22Rv1 (cell line): ENCODE data around the gene COX6B1.

Experiments
- ZFX ChIP-seq: fragments of 450-650 bp; IDR thresholded peaks from 2 replicates; pipeline ENCODE4 v1.6.1; 2017; ENCODE audit warnings: antibody characterized with exemption, borderline replicate concordance
- TF ChIP-seq, protein P1 (sequence below): fragments of 450-650 bp; IDR thresholded peaks from 2 replicates; pipeline ENCODE4 v1.5.1; 2017; ENCODE audit warnings: mild to moderate bottlenecking

DNA sequence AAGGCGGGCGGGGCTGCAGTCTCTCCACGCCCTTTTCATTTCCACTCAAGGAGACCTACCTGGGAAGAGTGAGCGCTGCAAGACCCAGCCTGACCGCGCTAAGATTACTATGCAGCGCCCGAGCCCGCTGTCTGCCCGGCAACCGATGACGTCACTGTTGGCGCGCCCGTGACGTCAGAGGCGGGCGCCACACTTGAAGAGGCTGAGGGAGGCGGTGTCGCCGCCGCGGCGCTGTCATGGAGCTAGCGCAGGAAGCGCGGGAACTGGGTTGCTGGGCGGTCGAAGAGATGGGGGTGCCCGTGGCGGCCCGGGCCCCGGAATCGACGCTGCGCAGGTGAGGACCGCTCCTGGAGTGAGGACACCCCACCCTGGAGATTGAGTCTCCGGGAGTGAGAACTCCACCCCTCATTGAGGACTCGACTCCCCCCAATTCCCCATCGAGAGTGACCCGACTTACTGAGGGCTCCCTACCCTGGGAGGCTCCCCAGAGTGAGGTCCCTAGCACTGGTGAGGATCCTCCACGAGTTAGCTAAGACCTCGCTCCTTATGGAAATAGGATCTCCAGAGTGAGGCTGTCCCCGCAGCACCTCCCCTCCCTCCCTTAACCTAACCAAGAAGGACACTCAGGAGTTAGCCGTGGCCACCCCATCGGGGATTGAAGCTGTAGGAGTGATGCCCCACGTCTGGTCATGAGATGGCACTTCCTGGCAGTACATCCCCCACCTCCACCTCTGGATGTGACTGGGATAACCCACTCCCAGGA, 35.4 kb upstream of the COX6B1 start, which contains the start of gene HAUS5:
- TF ChIP-seq, protein P1, sequence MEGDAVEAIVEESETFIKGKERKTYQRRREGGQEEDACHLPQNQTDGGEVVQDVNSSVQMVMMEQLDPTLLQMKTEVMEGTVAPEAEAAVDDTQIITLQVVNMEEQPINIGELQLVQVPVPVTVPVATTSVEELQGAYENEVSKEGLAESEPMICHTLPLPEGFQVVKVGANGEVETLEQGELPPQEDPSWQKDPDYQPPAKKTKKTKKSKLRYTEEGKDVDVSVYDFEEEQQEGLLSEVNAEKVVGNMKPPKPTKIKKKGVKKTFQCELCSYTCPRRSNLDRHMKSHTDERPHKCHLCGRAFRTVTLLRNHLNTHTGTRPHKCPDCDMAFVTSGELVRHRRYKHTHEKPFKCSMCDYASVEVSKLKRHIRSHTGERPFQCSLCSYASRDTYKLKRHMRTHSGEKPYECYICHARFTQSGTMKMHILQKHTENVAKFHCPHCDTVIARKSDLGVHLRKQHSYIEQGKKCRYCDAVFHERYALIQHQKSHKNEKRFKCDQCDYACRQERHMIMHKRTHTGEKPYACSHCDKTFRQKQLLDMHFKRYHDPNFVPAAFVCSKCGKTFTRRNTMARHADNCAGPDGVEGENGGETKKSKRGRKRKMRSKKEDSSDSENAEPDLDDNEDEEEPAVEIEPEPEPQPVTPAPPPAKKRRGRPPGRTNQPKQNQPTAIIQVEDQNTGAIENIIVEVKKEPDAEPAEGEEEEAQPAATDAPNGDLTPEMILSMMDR: peak; percentile 14; the same call in 1 of the 2 replicates
- TF ChIP-seq ZFX: no peak
